ENCODE measurements around the gene DAP. TPM values are rescaled to one million over a fixed set of nuclear protein-coding genes. Genes with fewer than 3 reads are reported as not detected.

The DAP gene
- total and polyA plus RNA-seq, 4 donors, result 36.6 to 122 (median 101) TPM

DNA sequence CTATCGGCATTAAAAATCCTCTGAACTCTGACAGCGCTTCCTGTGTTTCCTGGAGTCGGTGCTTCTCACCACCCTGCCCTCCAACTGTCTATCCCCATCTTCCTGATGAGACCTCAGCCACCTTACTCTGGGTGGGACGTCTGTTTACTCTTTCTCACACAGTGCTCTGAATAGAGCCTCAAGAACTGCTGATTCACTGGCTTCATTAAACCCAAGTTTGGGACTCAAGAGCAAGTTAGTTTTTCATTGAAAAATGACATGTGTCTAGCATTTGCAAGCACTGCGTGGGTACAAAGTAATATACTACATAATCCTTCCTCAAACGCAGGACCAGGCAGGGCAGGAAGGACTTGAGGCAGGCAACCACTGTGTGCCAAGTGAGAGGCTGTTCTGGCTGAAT lies 49.5 kb downstream of the DAP start:
- TF ChIP-seq, protein P1, sequence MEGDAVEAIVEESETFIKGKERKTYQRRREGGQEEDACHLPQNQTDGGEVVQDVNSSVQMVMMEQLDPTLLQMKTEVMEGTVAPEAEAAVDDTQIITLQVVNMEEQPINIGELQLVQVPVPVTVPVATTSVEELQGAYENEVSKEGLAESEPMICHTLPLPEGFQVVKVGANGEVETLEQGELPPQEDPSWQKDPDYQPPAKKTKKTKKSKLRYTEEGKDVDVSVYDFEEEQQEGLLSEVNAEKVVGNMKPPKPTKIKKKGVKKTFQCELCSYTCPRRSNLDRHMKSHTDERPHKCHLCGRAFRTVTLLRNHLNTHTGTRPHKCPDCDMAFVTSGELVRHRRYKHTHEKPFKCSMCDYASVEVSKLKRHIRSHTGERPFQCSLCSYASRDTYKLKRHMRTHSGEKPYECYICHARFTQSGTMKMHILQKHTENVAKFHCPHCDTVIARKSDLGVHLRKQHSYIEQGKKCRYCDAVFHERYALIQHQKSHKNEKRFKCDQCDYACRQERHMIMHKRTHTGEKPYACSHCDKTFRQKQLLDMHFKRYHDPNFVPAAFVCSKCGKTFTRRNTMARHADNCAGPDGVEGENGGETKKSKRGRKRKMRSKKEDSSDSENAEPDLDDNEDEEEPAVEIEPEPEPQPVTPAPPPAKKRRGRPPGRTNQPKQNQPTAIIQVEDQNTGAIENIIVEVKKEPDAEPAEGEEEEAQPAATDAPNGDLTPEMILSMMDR (IDR thresholded peaks at IDR 0.05; ENCODE audit: low read depth, low read length, missing input control), result no peak
- TF ChIP-seq, protein P2, sequence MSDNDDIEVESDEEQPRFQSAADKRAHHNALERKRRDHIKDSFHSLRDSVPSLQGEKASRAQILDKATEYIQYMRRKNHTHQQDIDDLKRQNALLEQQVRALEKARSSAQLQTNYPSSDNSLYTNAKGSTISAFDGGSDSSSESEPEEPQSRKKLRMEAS (IDR thresholded peaks at IDR 0.05), result no peak
- no peak for TF ChIP-seq NR2F2 (IDR thresholded peaks at IDR 0.05)
- TF ChIP-seq YY1 (IDR thresholded peaks at IDR 0.05), result no peak
- no peak for TF ChIP-seq GABPA (IDR thresholded peaks at IDR 0.05 in 1 of 2, conservative IDR thresholded peaks at IDR 0.05 in 1 of 2)
- no peak for TF ChIP-seq HNF4G (IDR thresholded peaks at IDR 0.05)
- TF ChIP-seq RXRA (IDR thresholded peaks at IDR 0.05), result no peak
- TF ChIP-seq RAD21 (IDR thresholded peaks at IDR 0.05), result no peak
- TF ChIP-seq TAF1 (conservative IDR thresholded peaks at IDR 0.05), result no peak
- TF ChIP-seq EGR1 (IDR thresholded peaks at IDR 0.05; ENCODE audit: low read depth in 2 of 2), result no peak
- TF ChIP-seq, protein P3, sequence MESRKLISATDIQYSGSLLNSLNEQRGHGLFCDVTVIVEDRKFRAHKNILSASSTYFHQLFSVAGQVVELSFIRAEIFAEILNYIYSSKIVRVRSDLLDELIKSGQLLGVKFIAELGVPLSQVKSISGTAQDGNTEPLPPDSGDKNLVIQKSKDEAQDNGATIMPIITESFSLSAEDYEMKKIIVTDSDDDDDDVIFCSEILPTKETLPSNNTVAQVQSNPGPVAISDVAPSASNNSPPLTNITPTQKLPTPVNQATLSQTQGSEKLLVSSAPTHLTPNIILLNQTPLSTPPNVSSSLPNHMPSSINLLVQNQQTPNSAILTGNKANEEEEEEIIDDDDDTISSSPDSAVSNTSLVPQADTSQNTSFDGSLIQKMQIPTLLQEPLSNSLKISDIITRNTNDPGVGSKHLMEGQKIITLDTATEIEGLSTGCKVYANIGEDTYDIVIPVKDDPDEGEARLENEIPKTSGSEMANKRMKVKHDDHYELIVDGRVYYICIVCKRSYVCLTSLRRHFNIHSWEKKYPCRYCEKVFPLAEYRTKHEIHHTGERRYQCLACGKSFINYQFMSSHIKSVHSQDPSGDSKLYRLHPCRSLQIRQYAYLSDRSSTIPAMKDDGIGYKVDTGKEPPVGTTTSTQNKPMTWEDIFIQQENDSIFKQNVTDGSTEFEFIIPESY (IDR thresholded peaks at IDR 0.05), result no peak
- TF ChIP-seq, protein P4, sequence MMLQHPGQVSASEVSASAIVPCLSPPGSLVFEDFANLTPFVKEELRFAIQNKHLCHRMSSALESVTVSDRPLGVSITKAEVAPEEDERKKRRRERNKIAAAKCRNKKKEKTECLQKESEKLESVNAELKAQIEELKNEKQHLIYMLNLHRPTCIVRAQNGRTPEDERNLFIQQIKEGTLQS (IDR thresholded peaks at IDR 0.05), result no peak
- no peak for TF ChIP-seq FOXA1 (IDR thresholded peaks at IDR 0.05)
- no peak for TF ChIP-seq HNF4A (conservative IDR thresholded peaks at IDR 0.05)
- TF ChIP-seq JUND (IDR thresholded peaks at IDR 0.05), result no peak
- 88% methylated on average over 6 of the region's 6 CpGs for WGBS
- H3K9me3 ChIP-seq (ENCODE audit: control insufficient read depth in 4 of 4, low read length in 3 of 4), result no peaks in the 10 kb centered on the region
- no peak overlapping the region for H3K4me3 ChIP-seq (ENCODE audit: low read depth in 1 of 3, low read length in 3 of 3)
- peaks cover 3 to 20% (median 11%) of the 10 kb centered on the region in 4 donors for H3K4me1 ChIP-seq (ENCODE audit: control insufficient read depth in 4 of 4, insufficient read depth in 4 of 4, low read length in 3 of 4)
- no peak for DNase-seq (ENCODE audit: low spot score)
- H3K9ac ChIP-seq (ENCODE audit: low read depth in 1 of 2, low read length in 2 of 2), result no peak overlapping the region
- no peak overlapping the region for H3K27ac ChIP-seq (ENCODE audit: low read depth in 1 of 2, low read length in 2 of 2)
- no peaks in the 10 kb centered on the region for H3K27me3 ChIP-seq (ENCODE audit: control insufficient read depth in 4 of 4, insufficient read depth in 4 of 4, low read length in 3 of 4)
- H3K36me3 ChIP-seq (ENCODE audit: control insufficient read depth in 4 of 4, insufficient read depth in 3 of 4, low read depth in 1 of 4, low read length in 3 of 4), result peaks cover 0 to 7% (median 3%) of the 10 kb centered on the region in 4 donors

DNA sequence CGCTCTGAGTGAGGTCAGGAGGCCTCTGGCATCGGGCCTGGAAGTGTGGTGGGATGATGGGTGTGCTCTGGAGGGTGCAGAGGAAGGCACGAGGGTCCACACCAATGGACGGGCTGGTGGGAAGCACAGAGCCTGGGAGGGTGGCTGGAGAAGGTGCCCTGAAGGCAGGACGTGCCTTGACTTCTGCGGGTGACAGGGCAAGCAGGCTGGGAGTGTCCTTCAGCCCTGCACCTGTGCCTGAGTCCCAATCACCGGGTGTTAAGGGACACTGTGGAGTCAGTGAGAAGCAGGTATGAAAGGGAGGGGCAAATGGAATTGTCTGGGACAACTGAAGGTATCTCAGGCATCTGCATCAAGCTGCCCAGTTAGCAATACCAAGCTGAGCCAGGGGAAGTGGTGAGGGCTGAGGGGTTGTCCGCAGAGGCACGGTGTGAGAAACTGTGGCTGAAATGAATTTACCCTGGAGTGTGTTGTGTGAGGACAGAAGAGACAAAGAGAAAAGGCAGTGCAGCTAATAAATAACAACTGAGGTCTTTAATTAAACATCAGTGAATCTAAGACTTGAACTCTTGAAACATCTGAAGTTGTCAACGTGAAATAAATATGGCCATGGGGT lies 50.4 kb downstream of the DAP start:
- no peak for DNase-seq (ENCODE audit: low spot score)
- Histone ChIP-seq H3K27me3 (ENCODE audit: control insufficient read depth in 4 of 4, insufficient read depth in 4 of 4, low read length in 3 of 4) (no peaks in the 10 kb centered on the region), H3K36me3 (ENCODE audit: control insufficient read depth in 4 of 4, insufficient read depth in 3 of 4, low read depth in 1 of 4, low read length in 3 of 4) (peaks cover 0 to 4% (median 2%) of the 10 kb centered on the region in 4 donors), H3K27ac (ENCODE audit: low read depth in 1 of 2, low read length in 2 of 2) (no peak overlapping the region), H3K9ac (ENCODE audit: low read depth in 1 of 2, low read length in 2 of 2) (no peak overlapping the region), H3K4me3 (ENCODE audit: low read depth in 1 of 3, low read length in 3 of 3) (no peak overlapping the region), H3K9me3 (ENCODE audit: control insufficient read depth in 4 of 4, low read length in 3 of 4) (no peaks in the 10 kb centered on the region), H3K4me1 (ENCODE audit: control insufficient read depth in 4 of 4, insufficient read depth in 4 of 4, low read length in 3 of 4) (peaks cover 3 to 20% (median 11%) of the 10 kb centered on the region in 4 donors)
- 93% methylated on average over 10 of the region's 10 CpGs for WGBS
- TF ChIP-seq, protein P5, sequence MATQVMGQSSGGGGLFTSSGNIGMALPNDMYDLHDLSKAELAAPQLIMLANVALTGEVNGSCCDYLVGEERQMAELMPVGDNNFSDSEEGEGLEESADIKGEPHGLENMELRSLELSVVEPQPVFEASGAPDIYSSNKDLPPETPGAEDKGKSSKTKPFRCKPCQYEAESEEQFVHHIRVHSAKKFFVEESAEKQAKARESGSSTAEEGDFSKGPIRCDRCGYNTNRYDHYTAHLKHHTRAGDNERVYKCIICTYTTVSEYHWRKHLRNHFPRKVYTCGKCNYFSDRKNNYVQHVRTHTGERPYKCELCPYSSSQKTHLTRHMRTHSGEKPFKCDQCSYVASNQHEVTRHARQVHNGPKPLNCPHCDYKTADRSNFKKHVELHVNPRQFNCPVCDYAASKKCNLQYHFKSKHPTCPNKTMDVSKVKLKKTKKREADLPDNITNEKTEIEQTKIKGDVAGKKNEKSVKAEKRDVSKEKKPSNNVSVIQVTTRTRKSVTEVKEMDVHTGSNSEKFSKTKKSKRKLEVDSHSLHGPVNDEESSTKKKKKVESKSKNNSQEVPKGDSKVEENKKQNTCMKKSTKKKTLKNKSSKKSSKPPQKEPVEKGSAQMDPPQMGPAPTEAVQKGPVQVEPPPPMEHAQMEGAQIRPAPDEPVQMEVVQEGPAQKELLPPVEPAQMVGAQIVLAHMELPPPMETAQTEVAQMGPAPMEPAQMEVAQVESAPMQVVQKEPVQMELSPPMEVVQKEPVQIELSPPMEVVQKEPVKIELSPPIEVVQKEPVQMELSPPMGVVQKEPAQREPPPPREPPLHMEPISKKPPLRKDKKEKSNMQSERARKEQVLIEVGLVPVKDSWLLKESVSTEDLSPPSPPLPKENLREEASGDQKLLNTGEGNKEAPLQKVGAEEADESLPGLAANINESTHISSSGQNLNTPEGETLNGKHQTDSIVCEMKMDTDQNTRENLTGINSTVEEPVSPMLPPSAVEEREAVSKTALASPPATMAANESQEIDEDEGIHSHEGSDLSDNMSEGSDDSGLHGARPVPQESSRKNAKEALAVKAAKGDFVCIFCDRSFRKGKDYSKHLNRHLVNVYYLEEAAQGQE (IDR thresholded peaks at IDR 0.05), result no peak
